GM12878 (cell line): ENCODE measurements around the gene DNAJC3. TPM values are rescaled to one million over a fixed set of nuclear protein-coding genes. Genes with fewer than 3 reads are reported as not detected.

Source experiments
- ATAC-seq: fragments of 200-7000 bp; cut with Tn5 transposase; 3 replicates; pipeline ENCODE4 v1.9.1; 2020; ENCODE audit warnings: mild to moderate bottlenecking, moderate library complexity
- BruUV-seq: library from RNA; stranded (reverse); fragments of 400-500 nt; replicated peaks from 2 replicates; lab custom pipeline; 2021; lab: Mats Ljungman, UMichigan
- CTCF ChIA-PET: fragments of 300-600 bp; sonication (Branson Sonifier 250); formaldehyde crosslinking; extraction: SDS; loops from one replicate; lab custom pipeline; 2021; ENCODE audit warnings: inconsistent platforms; lab: Yijun Ruan, JAX
- POLR2A ChIA-PET: fragments of 350-600 bp; formaldehyde crosslinking; extraction: SDS; loops from one replicate; lab custom pipeline; 2021; ENCODE audit warnings: inconsistent platforms; lab: Charles Lee
- RAD21 ChIA-PET: fragments of 300-600 bp; sonication (Branson Sonifier 250); formaldehyde crosslinking; loops from one replicate; lab custom pipeline; 2023; ENCODE audit warnings: antibody characterized with exemption; ENCODE audit not compliant: unreplicated experiment; lab: Charles Lee
- SMC1A ChIA-PET: fragments of 300-600 bp; sonication (Branson Sonifier 250); formaldehyde crosslinking; loops from one replicate; lab custom pipeline; 2023; ENCODE audit not compliant: unreplicated experiment, uncharacterized antibody; lab: Charles Lee
- DNase-seq: peaks from one replicate; pipeline ENCODE4 v3.0.0-alpha.2; 2011; ENCODE audit warnings: low read depth, low spot score
- FAIRE-seq: peaks from 3 replicates; lab custom pipeline; 2011; peaks lifted over from hg19 to GRCh38; lab: Jason Lieb, UNC
- H2AFZ ChIP-seq: 2 replicates; pipeline ENCODE4 v1.6.0; 2011; ENCODE audit warnings: low read depth, low read length, control low read depth; ENCODE audit not compliant: control insufficient read depth
- H3K27ac ChIP-seq: 2 replicates; pipeline ENCODE4 v1.5.1; 2011; ENCODE audit warnings: control low read depth; ENCODE audit not compliant: control insufficient read depth, insufficient read depth
- H3K27me3 ChIP-seq, 2 experiments: replicated peaks in 1 of 2; 2 replicates each; pipeline versions ENCODE4 v1.6.0 to v1.6.1; 2011; ENCODE audit warnings: low read length in 1 of 2; ENCODE audit not compliant: control insufficient read depth in 2 of 2, insufficient read depth in 2 of 2
- H3K36me3 ChIP-seq, 2 experiments: 2 replicates each; pipeline ENCODE4 v1.5.1; 2011; ENCODE audit warnings: low read length in 1 of 2; ENCODE audit not compliant: control insufficient read depth in 2 of 2, insufficient read depth in 2 of 2
- H3K4me1 ChIP-seq: 2 replicates; pipeline ENCODE4 v1.6.1; 2011; ENCODE audit warnings: mild to moderate bottlenecking, low read length, moderate library complexity, mixed read lengths; ENCODE audit not compliant: control insufficient read depth, insufficient read depth
- H3K4me2 ChIP-seq: 2 replicates; pipeline ENCODE4 v1.6.0; 2011; ENCODE audit warnings: control low read depth; ENCODE audit not compliant: control insufficient read depth, insufficient read depth
- H3K4me3 ChIP-seq: fragments of 200-600 bp; sonication (generic); 2 replicates; pipeline ENCODE4 v1.5.1; 2016
- H3K79me2 ChIP-seq: 2 replicates; pipeline ENCODE4 v1.6.0; 2011; ENCODE audit warnings: low read length; ENCODE audit not compliant: control insufficient read depth, insufficient read depth
- H3K9ac ChIP-seq: 2 replicates; pipeline ENCODE4 v1.8.0; 2011; ENCODE audit warnings: low read length, control low read depth, mixed read lengths; ENCODE audit not compliant: control insufficient read depth, insufficient read depth
- H3K9me3 ChIP-seq: replicated peaks from 3 replicates; pipeline ENCODE4 v1.5.1; 2011; ENCODE audit warnings: mild to moderate bottlenecking, low read length; ENCODE audit not compliant: control insufficient read depth, insufficient read depth
- H4K20me1 ChIP-seq: 2 replicates; pipeline ENCODE4 v1.6.0; 2011; ENCODE audit not compliant: control insufficient read depth, insufficient read depth
- E4F1 ChIP-seq: fragments of 450-650 bp; IDR thresholded peaks from 2 replicates; pipeline ENCODE4 v1.6.1; 2018; ENCODE audit warnings: borderline replicate concordance, mild to moderate bottlenecking; ENCODE audit not compliant: partially characterized antibody
- ETV6 ChIP-seq, 2 experiments: fragments of 450-650 bp in 1 of 2; IDR thresholded peaks in 1 of 2; conservative IDR thresholded peaks in 1 of 2; 2 replicates each; pipeline ENCODE4 v1.6.1; 2014; ENCODE audit warnings: antibody characterized with exemption in 1 of 2, borderline replicate concordance in 1 of 2, low read depth in 1 of 2, mild to moderate bottlenecking in 1 of 2, moderate library complexity in 1 of 2
- NRF1 ChIP-seq: conservative IDR thresholded peaks from 2 replicates; pipeline ENCODE4 v1.6.1; 2011; ENCODE audit warnings: mild to moderate bottlenecking, low read depth, low read length, improper control_type of control experiment
- POLR2A ChIP-seq: IDR thresholded peaks from 2 replicates; pipeline ENCODE4 v1.6.1; 2011; ENCODE audit warnings: low read depth, mild to moderate bottlenecking, low read length
- RAD51 ChIP-seq: fragments of 450-650 bp; IDR thresholded peaks from 2 replicates; pipeline ENCODE4 v1.6.1; 2016; ENCODE audit warnings: moderate library complexity, mild to moderate bottlenecking, inconsistent platforms
- SMAD5 ChIP-seq: IDR thresholded peaks from 2 replicates; pipeline ENCODE4 v1.6.1; 2016; ENCODE audit warnings: antibody characterized with exemption, low read depth
- SMARCA5 ChIP-seq: fragments of 450-650 bp; IDR thresholded peaks from 2 replicates; pipeline ENCODE4 v1.6.1; 2017; ENCODE audit warnings: mild to moderate bottlenecking
- SREBF2 ChIP-seq: IDR thresholded peaks from 2 replicates; pipeline ENCODE4 v1.6.1; 2012; ENCODE audit warnings: mild to moderate bottlenecking, low read length
- WRNIP1 ChIP-seq: IDR thresholded peaks from 2 replicates; pipeline ENCODE4 v1.6.1; 2011; ENCODE audit warnings: low read depth, low read length, improper control_type of control experiment, borderline replicate concordance
- ZBED1 ChIP-seq: IDR thresholded peaks from 2 replicates; pipeline ENCODE4 v1.6.1; 2016; ENCODE audit warnings: borderline replicate concordance
- WGBS: methylation state at CpG from one replicate; pipeline ENCODE4 v1.1.6; 2016; ENCODE audit warnings: low lambda C conversion rate; ENCODE audit not compliant: insufficient replicate concordance, insufficient coverage; ENCODE audit errors: missing lambda C conversion rate; 5-methylcytosine and 5-hydroxymethylcytosine counted together
- in situ Hi-C: fragments of 300-500 bp; cut with MboI; formaldehyde crosslinking; loops from 9 replicates; pipeline ENCODE4 v1.14.3; 2018; ENCODE audit warnings: mixed read lengths
- intact Hi-C: fragments of 100-400 bp; cut with micrococcal nuclease; formaldehyde crosslinking; loops from one replicate; pipeline ENCODE4 v1.14.2; 2022; ENCODE audit not compliant: unreplicated experiment
- polyA plus RNA-seq, 11 experiments: library from polyadenylated mRNA; depleted of rRNA in 4 of 11; unstranded in 6 of 11; stranded (reverse) in 5 of 11; fragments of >200 nt; fragmentation: Nextera tagmentation in 4 of 11; fragmentation: Illumina TruSeq in 1 of 11; extraction: Ambion mirVana in 4 of 11; extraction: Trizol in 1 of 11; gene quantifications; 1 replicate in 1 of 11; 2 replicates in 10 of 11; pipeline versions ENCODE4 v1.2.1 to v1.2.3, GENCODE V29; 2011 to 2016; ENCODE audit warnings: inconsistent platforms in 2 of 11, missing spikeins in 2 of 11, low read depth in 1 of 11
- total RNA-seq, 4 experiments: library from RNA; depleted of rRNA in 3 of 4; stranded (reverse); fragments of >200 nt in 3 of 4; fragmentation: Illumina TruSeq in 1 of 4; extraction: Trizol in 1 of 4; gene quantifications; 2 replicates each; pipeline versions ENCODE4 v1.2.1 to v1.2.3, GENCODE V29; 2013 to 2021

The DNAJC3 gene
- total and polyA plus RNA-seq, 10 of the 15 experiments (the other 5 are each of a cell fraction or from before 2014, with no cell fraction given), result 9.3 to 37.4 (median 19.0) TPM

GRCh38 chr13:95791084-95791722 lies 114.3 kb downstream of the DNAJC3 start:
- Histone ChIP-seq H3K27ac (no peak overlapping the region), H3K27me3 (no peaks in the 10 kb centered on the region), H3K4me2 (no peak overlapping the region), H3K79me2 (no peaks in the 10 kb centered on the region), H3K36me3 (peaks cover 4 to 38% of the 10 kb centered on the region in 2 experiments), H3K4me3 (no peak overlapping the region), H2AFZ (no peak overlapping the region), H3K9ac (no peak overlapping the region)
- 98% methylated on average over 7 of the region's 7 CpGs for WGBS
- BruUV-seq, result no TSS peak
- ChIA-PET RAD21 (no interaction called here), POLR2A (no interaction called here)
- in situ Hi-C loops, result no loop called here
- TF ChIP-seq POLR2A, result no peak
- TF ChIP-seq SMARCA5, result no peak
- no peak for TF ChIP-seq WRNIP1
- TF ChIP-seq, all 136 proteins: peak for 0
- ChIA-PET CTCF (interaction anchor here (0.9 kb wide), 1 partner anchor 167 kb away, joined by 4 read pairs; no protein-coding TSS in a partner anchor), SMC1A (interaction anchor here (0.8 to 0.9 kb wide), 2 partner anchors 11 to 450 kb away, joined by 3 read pairs; no protein-coding TSS in a partner anchor)
- FAIRE-seq, result no peak
- DNase-seq, result no peak
- no peak for ATAC-seq
- Histone ChIP-seq H3K4me1 (no peaks in the 10 kb centered on the region), H3K9me3 (no peaks in the 10 kb centered on the region), H4K20me1 (no peaks in the 10 kb centered on the region)
- intact Hi-C loops, result no loop called here

- ChIA-PET SMC1A (no interaction called here), POLR2A (interaction anchor here (0.6 kb wide), 2 partner anchors 104 to 119 kb away, joined by 3 to 6 read pairs; no protein-coding TSS in a partner anchor), CTCF (interaction anchor here (0.8 kb wide), 1 partner anchor 34 kb away, joined by 3 read pairs; no protein-coding TSS in a partner anchor), RAD21 (no interaction called here)
- WGBS, result 62% methylated on average over 3 of the region's 3 CpGs
- H3K79me2 ChIP-seq, result no peaks in the 10 kb centered on the region
- intact Hi-C loops, result no loop called here
- DNase-seq, result no peak
- FAIRE-seq, result no peak
- TF ChIP-seq POLR2A, result no peak
- no peak for TF ChIP-seq E4F1
- no peak for TF ChIP-seq ZBED1
- TF ChIP-seq SREBF2, result no peak
- TF ChIP-seq SMAD5, result no peak
- no peak for TF ChIP-seq NRF1
- TF ChIP-seq ETV6 (conservative IDR thresholded peaks at IDR 0.05 in 1 of 2, IDR thresholded peaks at IDR 0.05 in 1 of 2; ENCODE audit: borderline replicate concordance in 1 of 2, low read depth in 1 of 2), result no peak
- TF ChIP-seq RAD51, result no peak
- H3K27me3 ChIP-seq, result no peaks in the 10 kb centered on the region
- no peak overlapping the region for H3K4me3 ChIP-seq
- no TSS peak for BruUV-seq
- no peak for ATAC-seq
- H2AFZ ChIP-seq, result no peak overlapping the region
- no peaks in the 10 kb centered on the region for H4K20me1 ChIP-seq
- H3K9me3 ChIP-seq, result no peaks in the 10 kb centered on the region
- H3K4me1 ChIP-seq, result no peaks in the 10 kb centered on the region
- peaks cover 4 to 29% of the 10 kb centered on the region in 2 experiments for H3K36me3 ChIP-seq
- no peak overlapping the region for H3K9ac ChIP-seq
- in situ Hi-C loops, result no loop called here
- H3K27ac ChIP-seq, result no peak overlapping the region
- H3K4me2 ChIP-seq, result no peak overlapping the region
These were observed 116.1 kb downstream of the DNAJC3 start for GRCh38 chr13:95793018-95793555.
